Measurements from ENCODE around the gene GSX2.

The GSX2 gene

DNA sequence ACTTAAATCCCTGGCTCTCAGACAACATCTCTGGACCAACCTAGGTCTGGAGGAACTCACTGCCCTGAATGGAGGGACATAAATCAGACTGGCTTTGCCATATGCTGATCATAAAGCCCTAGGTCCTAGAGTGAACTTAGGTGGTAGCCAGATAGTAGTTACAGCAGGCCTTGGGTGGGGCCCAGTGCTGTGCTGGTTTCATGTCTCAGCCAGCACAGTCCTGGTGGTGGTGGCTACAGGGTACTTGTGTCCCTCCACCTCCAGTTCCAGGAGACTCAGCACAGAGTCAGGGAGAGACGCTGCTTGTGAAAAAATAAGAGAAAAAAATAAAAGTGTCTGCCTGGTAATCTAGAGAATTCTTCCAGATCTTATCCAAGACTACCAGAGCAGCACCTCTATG, 40.3 kb downstream of the GSX2 start:
- DNase-seq (ENCODE audit: extremely low read depth, low read depth) = no peak
- TF ChIP-seq, protein P1, sequence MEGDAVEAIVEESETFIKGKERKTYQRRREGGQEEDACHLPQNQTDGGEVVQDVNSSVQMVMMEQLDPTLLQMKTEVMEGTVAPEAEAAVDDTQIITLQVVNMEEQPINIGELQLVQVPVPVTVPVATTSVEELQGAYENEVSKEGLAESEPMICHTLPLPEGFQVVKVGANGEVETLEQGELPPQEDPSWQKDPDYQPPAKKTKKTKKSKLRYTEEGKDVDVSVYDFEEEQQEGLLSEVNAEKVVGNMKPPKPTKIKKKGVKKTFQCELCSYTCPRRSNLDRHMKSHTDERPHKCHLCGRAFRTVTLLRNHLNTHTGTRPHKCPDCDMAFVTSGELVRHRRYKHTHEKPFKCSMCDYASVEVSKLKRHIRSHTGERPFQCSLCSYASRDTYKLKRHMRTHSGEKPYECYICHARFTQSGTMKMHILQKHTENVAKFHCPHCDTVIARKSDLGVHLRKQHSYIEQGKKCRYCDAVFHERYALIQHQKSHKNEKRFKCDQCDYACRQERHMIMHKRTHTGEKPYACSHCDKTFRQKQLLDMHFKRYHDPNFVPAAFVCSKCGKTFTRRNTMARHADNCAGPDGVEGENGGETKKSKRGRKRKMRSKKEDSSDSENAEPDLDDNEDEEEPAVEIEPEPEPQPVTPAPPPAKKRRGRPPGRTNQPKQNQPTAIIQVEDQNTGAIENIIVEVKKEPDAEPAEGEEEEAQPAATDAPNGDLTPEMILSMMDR (IDR thresholded peaks at IDR 0.05; ENCODE audit: low read depth, low read length, missing control alignments) = no peak
- H3K4me3 ChIP-seq (replicated peaks; ENCODE audit: low read depth, low read length) = no peak overlapping the region

DNA sequence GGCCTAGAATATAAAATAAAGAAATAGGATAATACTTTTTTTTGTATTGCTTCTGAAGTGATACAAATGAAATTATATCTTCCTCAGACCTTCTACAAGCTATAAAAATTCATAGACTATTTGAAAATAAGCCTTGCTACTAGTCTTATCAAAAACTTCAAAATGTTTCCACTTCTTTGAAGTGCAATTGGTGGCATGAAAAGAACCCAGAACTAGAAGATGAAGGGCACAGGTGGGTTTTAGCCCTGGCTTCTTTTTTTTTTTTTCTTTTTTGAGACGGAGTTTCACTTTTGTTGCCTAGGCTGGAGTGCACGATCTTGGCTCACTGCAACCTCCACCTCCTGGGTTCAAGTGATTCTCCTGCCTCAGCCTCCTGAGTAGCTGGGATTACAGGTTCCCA, 44.2 kb downstream of the GSX2 start:
- DNase-seq (ENCODE audit: extremely low read depth, low read depth) = no peak
- H3K4me3 ChIP-seq (replicated peaks; ENCODE audit: low read depth, low read length) = no peak overlapping the region
- TF ChIP-seq, protein P1 (IDR thresholded peaks at IDR 0.05; ENCODE audit: low read depth, low read length, missing control alignments) = no peak

DNA sequence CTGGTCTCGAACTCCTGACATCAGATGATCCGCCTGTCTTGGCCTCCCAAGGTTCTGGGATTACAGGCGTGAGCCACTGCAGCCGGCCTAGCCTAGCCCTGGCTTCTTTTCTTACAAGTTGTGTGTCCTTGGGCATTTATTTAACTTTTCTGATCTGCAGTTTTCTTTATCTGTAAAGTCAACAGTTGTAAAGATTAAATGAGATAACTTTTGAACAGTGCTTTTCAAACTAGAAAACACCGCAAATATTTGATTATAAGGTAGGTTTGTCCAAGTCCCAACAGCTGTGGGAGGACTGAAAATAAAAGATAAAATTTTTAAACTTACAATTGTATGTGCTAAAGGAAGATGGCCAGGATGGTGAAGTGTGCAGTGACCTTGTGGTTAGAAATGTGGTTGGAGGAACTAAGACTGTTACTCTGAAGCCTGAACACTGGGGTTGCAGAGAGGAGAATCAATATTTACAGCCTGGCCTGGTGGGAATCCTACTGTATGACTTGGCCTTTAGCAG, 44.8 kb downstream of the GSX2 start:
- no peak overlapping the region for H3K4me3 ChIP-seq (replicated peaks; ENCODE audit: low read depth, low read length)
- TF ChIP-seq, protein P1 (IDR thresholded peaks at IDR 0.05; ENCODE audit: low read depth, low read length, missing control alignments) = no peak
- no peak for DNase-seq (ENCODE audit: extremely low read depth, low read depth)

DNA sequence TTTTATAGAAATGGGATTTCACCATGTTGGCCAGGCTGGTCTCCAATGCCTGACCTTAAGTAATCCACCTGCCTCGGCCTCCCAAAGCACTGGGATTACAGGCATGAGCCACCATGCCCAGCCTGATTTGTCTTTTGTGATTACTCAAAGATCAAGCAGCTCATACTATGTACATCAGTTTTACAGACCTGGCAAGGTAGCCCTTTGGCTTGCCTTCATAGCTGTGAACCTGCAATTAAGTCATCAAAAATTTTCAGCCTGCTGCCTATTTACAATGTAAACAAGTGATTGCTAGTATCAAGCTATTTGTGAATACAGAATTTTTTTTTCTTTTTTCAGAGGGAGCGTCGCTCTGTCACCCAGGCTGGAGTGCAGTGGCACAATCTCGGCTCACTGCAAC, 46.2 kb downstream of the GSX2 start:
- no peak for DNase-seq (ENCODE audit: extremely low read depth, low read depth)
- no peak overlapping the region for H3K4me3 ChIP-seq (replicated peaks; ENCODE audit: low read depth, low read length)
- TF ChIP-seq, protein P1 (IDR thresholded peaks at IDR 0.05; ENCODE audit: low read depth, low read length, missing control alignments) = no peak

DNA sequence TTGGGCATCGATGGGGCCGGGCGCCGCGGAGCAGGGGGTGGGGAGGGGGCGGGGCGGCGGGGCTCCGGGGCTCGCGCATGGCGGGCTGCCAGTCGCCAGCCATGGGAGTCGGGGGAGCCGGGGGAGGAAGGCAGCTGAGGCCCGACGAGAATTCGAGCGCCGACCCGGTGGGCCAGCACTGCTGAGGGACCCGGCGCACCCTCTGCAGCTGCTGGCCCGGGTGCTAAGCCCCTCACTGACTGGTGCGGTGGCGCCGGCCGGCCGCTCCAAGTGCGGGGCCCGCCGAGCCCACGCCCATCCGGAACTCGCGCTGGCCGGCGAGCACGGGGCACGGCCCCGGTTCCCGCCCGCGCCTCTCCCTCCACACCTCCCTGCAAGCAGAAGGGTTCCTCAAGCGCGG, 49.4 kb downstream of the GSX2 start:
- H3K4me3 ChIP-seq (replicated peaks; ENCODE audit: low read depth, low read length) = no peak overlapping the region
- TF ChIP-seq, protein P1 (IDR thresholded peaks at IDR 0.05; ENCODE audit: low read depth, low read length, missing control alignments) = no peak
- DNase-seq (ENCODE audit: extremely low read depth, low read depth) = no peak
